HG02852 (cell line): ENCODE results near the gene ZNF501.

Experiments
- ATAC-seq: cut with Tn5 transposase; IDR thresholded peaks from one replicate; pipeline ENCODE4 v1.9.1; 2021; ENCODE audit warnings: mild to moderate bottlenecking, moderate library complexity; ENCODE audit not compliant: unreplicated experiment

The ZNF501 gene

GRCh38 chr3:44729384-44729910 lies at the start of gene ZNF501:
ZNF501 (plus strand) TSS chr3:44729635; CDS start chr3:44734422, 4,787 bp downstream.
- peak; percentile 91 for ATAC-seq

- no peak for ATAC-seq
Measured at GRCh38 chr3:44680921-44681455, 48.4 kb upstream of the ZNF501 start.

- ATAC-seq, result no peak
Measured at GRCh38 chr3:44682182-44682896, 47.1 kb upstream of the ZNF501 start.

- ATAC-seq, result peak; percentile 92
Measured at GRCh38 chr3:44685128-44685800, 44.2 kb upstream of the ZNF501 start.

- ATAC-seq, result no peak
Measured at GRCh38 chr3:44687898-44688297, 41.5 kb upstream of the ZNF501 start.

- ATAC-seq, result no peak
Measured at GRCh38 chr3:44712455-44713075, 16.9 kb upstream of the ZNF501 start, which contains the start of gene ZNF502. ZNF502 (plus strand) TSS chr3:44712660; CDS start chr3:44720262, 7,602 bp downstream.

- ATAC-seq, result no peak
Measured at GRCh38 chr3:44721231-44722102, 8.0 kb upstream of the ZNF501 start.

GRCh38 chr3:44722103-44722401 lies 7.4 kb upstream of the ZNF501 start:
- no peak for ATAC-seq

- ATAC-seq, result no peak
Measured at GRCh38 chr3:44734646-44735168, 5.3 kb downstream of the ZNF501 start.

- no peak for ATAC-seq
Measured at GRCh38 chr3:44761101-44761423, 31.6 kb downstream of the ZNF501 start.

GRCh38 chr3:44761424-44762169 lies 32.2 kb downstream of the ZNF501 start, which contains the start of the genes KIAA1143 and KIF15:
KIAA1143 (minus strand) TSS chr3:44761619; CDS start chr3:44761602, 17 bp downstream.
KIF15 (plus strand) TSS chr3:44761794; CDS start chr3:44761866, 72 bp downstream.
- ATAC-seq, result peak; percentile 90

- no peak for ATAC-seq
Measured at GRCh38 chr3:44762170-44762677, 32.8 kb downstream of the ZNF501 start.

GRCh38 chr3:44762690-44763089 lies 33.3 kb downstream of the ZNF501 start:
- ATAC-seq, result no peak

GRCh38 chr3:44764248-44764647 lies 34.8 kb downstream of the ZNF501 start:
- ATAC-seq, result no peak

- ATAC-seq, result no peak
Measured at GRCh38 chr3:44771424-44772098, 42.1 kb downstream of the ZNF501 start.

GRCh38 chr3:44772099-44772442 lies 42.6 kb downstream of the ZNF501 start:
- ATAC-seq, result no peak

- no peak for ATAC-seq
Measured at GRCh38 chr3:44782891-44783290, 53.5 kb downstream of the ZNF501 start.
